Activated CD4-positive, alpha-beta memory T cell treated with anti-CD3 and anti-CD28 coated beads, Interleukin-2, amount 10 ng/mL, durations not matched to agents 7 days and 5 days (primary cell): Measurements from ENCODE around the gene RAC2. TPM values are rescaled to one million over a fixed set of nuclear protein-coding genes. Genes with fewer than 3 reads are reported as not detected.

ENCODE experiments used
- CTCF ChIA-PET: fragments of 350-600 bp; sonication (Branson Sonifier 250); formaldehyde crosslinking; loops from one replicate; lab custom pipeline; 2021; ENCODE audit warnings: antibody characterized with exemption, inconsistent platforms; lab: Charles Lee
- POLR2A ChIA-PET: fragments of 350-600 bp; sonication (Branson Sonifier 250); formaldehyde crosslinking; loops from one replicate; lab custom pipeline; 2021; ENCODE audit warnings: antibody characterized with exemption; lab: Charles Lee
- DNase-seq: peaks from one replicate; pipeline ENCODE4 v3.0.0-alpha.2; 2020
- H3K27ac Mint-ChIP-seq: one replicate; pipeline ENCODE4 v1.8.0; 2021; ENCODE audit warnings: mild to moderate bottlenecking, mixed read lengths
- H3K27me3 Mint-ChIP-seq: one replicate; pipeline ENCODE4 v1.8.0; 2021; ENCODE audit warnings: mixed read lengths
- H3K36me3 Mint-ChIP-seq: one replicate; pipeline ENCODE4 v1.8.0; 2021; ENCODE audit warnings: low read depth, mixed read lengths
- H3K4me1 Mint-ChIP-seq: one replicate; pipeline ENCODE4 v1.8.0; 2021; ENCODE audit warnings: mixed read lengths
- H3K4me3 Mint-ChIP-seq: one replicate; pipeline ENCODE4 v1.8.0; 2021; ENCODE audit warnings: mild to moderate bottlenecking, mixed read lengths
- H3K9me3 Mint-ChIP-seq: one replicate; pipeline ENCODE4 v1.8.0; 2021; ENCODE audit warnings: mixed read lengths
- total RNA-seq, 2 experiments: library from RNA; stranded (reverse); gene quantifications; one replicate each; pipeline ENCODE4 v1.2.3, GENCODE V29; 2021

The RAC2 gene
- total RNA-seq, 2 experiments from 2014 or later, result 984 to 1,005 TPM

DNA sequence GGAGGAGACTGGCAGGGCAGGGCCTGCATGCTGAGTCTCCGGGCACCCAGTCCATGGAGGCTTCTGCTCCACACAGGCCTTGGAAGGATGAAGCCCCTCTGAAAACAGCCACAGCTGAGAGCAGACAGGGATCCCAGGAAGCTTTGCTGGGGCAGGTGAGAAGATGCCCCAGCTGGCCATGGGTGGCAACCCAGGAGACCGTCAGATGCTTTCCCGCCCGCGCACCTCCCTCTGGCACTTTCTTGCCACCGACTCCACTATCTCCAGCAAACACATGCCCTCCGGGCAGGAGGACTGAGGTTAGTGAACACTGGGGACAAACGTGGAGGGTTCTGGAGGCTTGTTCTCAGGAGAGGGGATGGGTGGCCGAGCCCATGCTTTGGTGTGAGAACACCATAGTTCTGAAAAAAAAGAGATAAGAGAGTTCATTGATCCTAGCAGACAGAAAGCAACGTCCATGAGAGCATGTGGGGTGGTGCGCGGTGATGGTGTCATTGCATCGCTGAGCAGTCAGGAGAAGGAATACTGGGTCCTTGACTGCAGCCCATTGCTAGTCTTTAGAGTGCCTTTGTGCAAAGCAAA is 58.3 kb downstream of the RAC2 start:
- H3K27me3 Mint-ChIP-seq, result no peaks in the 10 kb centered on the region
- ChIA-PET POLR2A (interaction anchor here (1.4 to 2.6 kb wide), 4 partner anchors 8 to 36 kb away, joined by 3 to 9 read pairs (median 6); no protein-coding TSS in a partner anchor), CTCF (no interaction called here)
- no peak overlapping the region for H3K27ac Mint-ChIP-seq
- peaks cover 7% of the 10 kb centered on the region for H3K36me3 Mint-ChIP-seq
- no peak overlapping the region for H3K4me3 Mint-ChIP-seq
- no peaks in the 10 kb centered on the region for H3K9me3 Mint-ChIP-seq
- H3K4me1 Mint-ChIP-seq, result peaks cover 47% of the 10 kb centered on the region
- DNase-seq, result no peak

DNA sequence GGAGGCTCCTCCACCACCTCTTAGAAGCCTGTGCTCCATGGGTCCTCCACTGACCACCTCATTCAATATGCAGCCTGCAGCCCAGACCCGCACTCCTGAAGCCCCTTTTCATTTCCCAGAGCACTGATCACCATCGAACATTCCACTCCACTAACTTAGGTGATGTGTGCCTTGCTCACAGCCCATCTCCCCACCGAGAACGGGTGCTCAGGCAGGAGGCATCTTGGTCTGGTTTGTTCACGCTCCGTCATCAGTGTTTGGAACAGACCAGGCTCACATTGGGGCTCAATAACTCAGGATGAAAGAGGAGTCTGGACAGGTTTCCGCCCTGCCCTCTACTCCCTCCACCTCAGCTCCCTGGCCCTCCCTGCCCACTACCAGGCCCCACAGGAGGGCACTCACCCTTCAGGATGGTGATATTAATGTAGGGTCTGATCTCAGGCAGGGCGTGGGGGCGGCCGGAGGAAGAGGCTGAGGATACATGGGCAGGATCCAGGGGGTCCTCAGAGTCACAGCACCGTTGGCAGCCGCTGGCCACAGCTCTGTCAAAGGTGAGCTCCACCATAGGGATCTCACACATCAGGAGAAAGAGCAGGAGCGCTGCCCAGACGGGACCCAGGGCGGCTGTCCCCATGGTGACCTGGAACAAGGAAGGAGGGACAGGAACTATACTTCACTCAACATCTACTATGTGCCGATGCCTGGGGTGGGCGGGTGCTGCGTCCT is 59.1 kb downstream of the RAC2 start:
- Mint-ChIP-seq H3K4me1 (peaks cover 47% of the 10 kb centered on the region), H3K27ac (no peak overlapping the region)

DNA sequence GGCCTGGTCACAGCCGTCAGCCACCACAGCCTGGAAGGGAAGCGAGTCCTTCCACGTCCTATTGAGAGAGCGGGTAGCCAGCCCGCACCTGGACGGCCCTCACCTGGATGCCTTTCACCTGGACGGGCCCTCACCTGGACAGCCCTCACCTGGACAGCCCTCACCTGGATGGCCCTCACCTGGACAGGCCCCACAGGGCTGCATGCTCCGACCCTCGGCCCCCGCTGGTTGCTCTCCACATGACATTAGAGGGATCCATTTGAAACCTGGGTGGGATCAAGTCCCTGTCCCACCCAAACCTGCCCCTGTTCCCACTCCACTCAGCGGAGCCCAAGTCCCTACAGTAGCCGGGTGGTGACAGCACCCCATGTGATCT is 59.7 kb downstream of the RAC2 start:
- DNase-seq, result no peak
- ChIA-PET CTCF (interaction anchor here (1.7 kb wide), 1 partner anchor 15 kb away, joined by 4 read pairs; no protein-coding TSS in a partner anchor), POLR2A (interaction anchor here (1.0 kb wide), 1 partner anchor 9 kb away, joined by 3 read pairs; no protein-coding TSS in a partner anchor)
- Mint-ChIP-seq H3K4me3 (no peak overlapping the region), H3K9me3 (no peaks in the 10 kb centered on the region), H3K4me1 (peaks cover 45% of the 10 kb centered on the region), H3K27ac (no peak overlapping the region), H3K36me3 (peaks cover 1% of the 10 kb centered on the region), H3K27me3 (no peaks in the 10 kb centered on the region)

More for the DNA sequence above, 59.1 kb downstream of the RAC2 start:
- no peak for DNase-seq
- no peaks in the 10 kb centered on the region for H3K27me3 Mint-ChIP-seq
- no peaks in the 10 kb centered on the region for H3K9me3 Mint-ChIP-seq
- H3K4me3 Mint-ChIP-seq, result no peak overlapping the region
- peaks cover 3% of the 10 kb centered on the region for H3K36me3 Mint-ChIP-seq
- ChIA-PET POLR2A (interaction anchor here (2.1 kb wide), 1 partner anchor 15 kb away, joined by 5 read pairs; no protein-coding TSS in a partner anchor), CTCF (no interaction called here)

DNA sequence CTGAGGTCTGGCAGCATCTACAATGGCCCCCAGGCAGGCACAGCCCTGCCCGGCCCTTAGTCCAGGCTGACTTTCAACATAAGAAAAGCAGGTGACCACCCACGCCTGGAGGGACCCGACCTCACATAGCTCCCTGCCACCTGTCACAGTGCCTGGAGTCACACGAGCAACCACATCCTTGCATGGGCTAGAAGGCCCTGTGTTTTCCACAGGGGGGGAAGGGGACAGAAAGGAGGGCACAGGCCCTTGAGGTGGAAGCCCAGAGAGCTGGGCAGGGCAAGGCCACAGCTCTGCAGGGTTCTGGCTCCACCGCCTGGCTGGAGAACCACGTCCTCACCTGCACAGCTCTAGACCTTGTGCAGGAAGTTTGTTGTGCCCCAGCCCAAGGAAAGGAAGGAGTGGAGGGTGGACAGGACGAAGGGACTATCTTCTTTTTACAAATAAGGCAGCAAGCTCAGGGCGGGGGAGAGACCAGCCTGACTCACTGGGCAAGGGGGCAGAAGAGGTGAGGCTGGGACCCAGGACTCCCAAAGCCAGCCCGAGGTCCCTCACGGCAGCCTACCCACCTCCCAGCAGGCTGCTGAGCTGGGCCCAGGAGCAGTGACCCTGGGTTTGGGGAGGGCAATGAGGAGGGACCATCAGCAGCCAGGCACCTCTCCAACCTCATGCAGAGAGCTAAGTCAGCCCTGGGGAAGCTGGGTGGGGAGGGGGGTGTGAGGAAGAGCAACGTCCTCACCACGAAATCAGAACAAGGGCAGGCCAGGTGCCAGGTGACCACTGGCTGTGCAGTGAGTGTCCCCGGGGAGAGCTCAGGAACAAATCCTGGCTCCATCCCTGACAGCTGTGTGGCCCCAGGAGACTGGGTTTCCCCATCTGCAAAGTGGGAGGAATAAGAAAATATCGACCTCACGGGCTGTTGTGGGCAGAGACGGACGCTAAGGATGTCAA is 60.4 kb downstream of the RAC2 start:
- DNase-seq, result no peak
- Mint-ChIP-seq H3K4me1 (peaks cover 40% of the 10 kb centered on the region), H3K9me3 (no peaks in the 10 kb centered on the region), H3K27ac (no peak overlapping the region), H3K36me3 (no peaks in the 10 kb centered on the region), H3K27me3 (no peaks in the 10 kb centered on the region), H3K4me3 (no peak overlapping the region)
- ChIA-PET POLR2A (interaction anchor here (1.0 to 1.2 kb wide), 3 partner anchors 10 to 35 kb away, joined by 3 read pairs; no protein-coding TSS in a partner anchor), CTCF (interaction anchor here (0.8 to 1.7 kb wide), 4 partner anchors 8 to 36 kb away, joined by 3 to 4 read pairs (median 3); no protein-coding TSS in a partner anchor)

DNA sequence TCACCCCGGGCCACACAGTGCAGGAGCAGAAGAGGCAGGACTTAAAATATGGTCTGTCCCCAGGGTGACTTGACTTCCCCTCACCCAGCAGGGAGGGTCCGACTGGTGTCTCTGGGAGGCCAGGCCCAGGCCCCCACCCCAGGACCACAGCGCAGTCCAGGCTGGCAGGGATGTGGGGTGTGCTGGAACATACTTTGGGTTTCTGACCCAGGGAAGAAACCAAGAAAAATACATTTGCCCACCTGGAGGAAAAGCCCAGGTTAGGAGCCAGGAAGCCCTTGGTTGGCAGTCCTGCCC is 61.2 kb downstream of the RAC2 start:
- H3K4me3 Mint-ChIP-seq, result no peak overlapping the region
- peaks cover 33% of the 10 kb centered on the region for H3K4me1 Mint-ChIP-seq
- H3K27me3 Mint-ChIP-seq, result peaks cover 4% of the 10 kb centered on the region
- no peak overlapping the region for H3K27ac Mint-ChIP-seq
- H3K9me3 Mint-ChIP-seq, result no peaks in the 10 kb centered on the region
- no peak for DNase-seq
- no peaks in the 10 kb centered on the region for H3K36me3 Mint-ChIP-seq
- ChIA-PET CTCF (interaction anchor here (1.7 kb wide), 1 partner anchor 17 kb away, joined by 4 read pairs; no protein-coding TSS in a partner anchor), POLR2A (interaction anchor here (1.1 to 1.2 kb wide), 2 partner anchors 16 to 35 kb away, joined by 3 read pairs; no protein-coding TSS in a partner anchor)

DNA sequence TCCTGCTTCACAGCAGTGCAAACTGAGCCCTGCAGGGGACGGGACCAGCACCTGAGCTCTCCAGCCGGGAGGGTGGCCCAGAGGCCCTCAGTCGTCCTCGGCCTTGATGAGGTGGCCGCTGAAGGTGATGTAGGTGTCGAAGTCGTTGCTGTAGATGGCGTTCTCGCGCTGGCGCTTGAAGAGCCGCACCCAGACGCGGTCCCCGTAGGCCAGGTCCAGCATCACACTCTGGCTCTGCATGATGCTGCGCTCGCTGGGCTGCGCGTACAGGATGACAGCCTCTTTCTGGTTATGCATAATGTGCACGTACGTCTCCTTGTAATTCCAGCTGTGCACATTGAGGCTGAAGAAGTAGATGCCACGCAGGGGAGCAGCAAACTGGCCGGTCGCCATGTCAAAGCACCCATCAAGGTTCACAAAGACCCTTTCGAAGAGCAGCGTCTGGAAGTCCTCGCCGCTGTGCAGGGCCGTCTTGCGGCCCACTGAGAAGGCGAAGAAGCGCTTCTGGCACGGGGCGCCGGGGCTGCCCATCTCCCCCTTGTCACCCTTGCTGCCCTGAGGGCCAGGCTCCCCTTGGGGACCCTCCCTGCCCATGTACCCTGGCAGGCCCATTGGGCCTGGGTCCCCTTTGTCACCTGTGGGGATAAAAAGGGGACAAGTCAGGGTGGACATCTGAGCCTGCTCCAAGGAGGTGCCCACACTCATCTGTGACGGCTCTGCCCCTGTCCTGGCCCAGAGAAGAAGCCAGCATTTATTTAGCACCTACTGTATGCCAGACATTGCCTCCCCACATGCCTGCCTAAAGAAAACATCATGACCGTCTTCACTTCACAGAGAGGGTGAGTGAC is 61.7 kb downstream of the RAC2 start:
- Mint-ChIP-seq H3K9me3 (no peaks in the 10 kb centered on the region), H3K4me1 (peaks cover 28% of the 10 kb centered on the region), H3K36me3 (no peaks in the 10 kb centered on the region), H3K27ac (no peak overlapping the region), H3K4me3 (no peak overlapping the region), H3K27me3 (peaks cover 9% of the 10 kb centered on the region)
- ChIA-PET POLR2A (no interaction called here), CTCF (no interaction called here)
- no peak for DNase-seq

DNA sequence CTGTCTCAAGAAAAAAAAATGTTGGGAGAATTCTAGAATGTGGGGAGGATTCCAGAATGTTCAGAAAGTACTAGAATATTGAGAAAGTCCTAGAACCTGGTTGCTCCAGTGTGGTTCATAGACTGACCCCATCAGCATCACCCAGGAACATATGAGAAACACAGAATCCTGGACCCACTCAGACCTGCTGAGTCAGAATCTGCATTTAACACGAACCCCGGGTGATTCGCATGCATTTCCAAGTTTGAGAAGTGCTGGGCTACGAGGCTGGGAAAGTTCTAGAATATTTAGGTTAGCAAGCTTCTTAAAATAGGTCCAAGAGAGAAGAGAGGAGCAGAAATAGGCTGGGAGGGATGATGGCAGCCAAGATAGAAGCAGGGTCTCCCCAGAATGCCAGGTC is 62.4 kb downstream of the RAC2 start:
- Mint-ChIP-seq H3K27me3 (peaks cover 11% of the 10 kb centered on the region), H3K27ac (no peak overlapping the region), H3K4me3 (no peak overlapping the region), H3K9me3 (no peaks in the 10 kb centered on the region), H3K36me3 (no peaks in the 10 kb centered on the region), H3K4me1 (peaks cover 24% of the 10 kb centered on the region)
- ChIA-PET CTCF (no interaction called here), POLR2A (no interaction called here)
- no peak for DNase-seq

DNA sequence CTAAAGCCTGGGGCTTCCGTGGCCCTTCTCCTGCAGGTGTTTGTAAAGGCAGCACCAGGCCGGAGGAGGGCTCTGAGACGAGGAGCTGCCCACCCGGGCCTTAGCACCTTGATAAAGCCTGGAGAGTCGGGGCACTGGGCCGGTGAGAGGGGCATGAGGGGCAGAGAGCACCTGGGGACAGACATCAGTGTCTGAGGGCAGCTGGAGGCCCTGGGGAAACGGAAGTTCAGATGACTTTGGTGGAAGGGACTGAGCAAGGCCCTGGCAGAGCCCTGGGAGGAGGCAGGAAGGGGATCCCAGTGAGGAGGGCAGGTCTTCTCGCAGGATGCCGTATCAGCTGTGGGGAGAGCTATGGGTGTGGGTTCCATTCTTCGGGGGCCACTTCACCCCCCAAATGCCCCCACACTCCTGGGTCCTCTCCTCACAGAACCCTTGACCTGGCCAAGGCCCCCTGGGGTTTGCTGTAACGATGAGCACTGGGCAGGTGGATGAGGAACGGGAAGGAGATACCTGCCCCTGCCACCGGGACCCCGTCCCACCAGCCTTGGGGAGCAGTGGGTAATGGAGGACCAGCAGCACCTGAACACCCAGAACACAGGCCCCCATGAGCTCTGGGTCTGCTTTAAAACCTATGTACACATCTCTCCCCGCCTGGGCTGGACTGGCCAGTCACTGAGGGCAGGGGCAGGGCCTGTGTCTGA is 63.4 kb downstream of the RAC2 start:
- H3K4me3 Mint-ChIP-seq, result no peak overlapping the region
- ChIA-PET POLR2A (interaction anchor here (0.7 kb wide), 1 partner anchor 32 kb away, joined by 3 read pairs; no protein-coding TSS in a partner anchor), CTCF (no interaction called here)
- H3K36me3 Mint-ChIP-seq, result no peaks in the 10 kb centered on the region
- H3K27ac Mint-ChIP-seq, result no peak overlapping the region
- DNase-seq, result no peak
- H3K27me3 Mint-ChIP-seq, result peaks cover 16% of the 10 kb centered on the region
- H3K4me1 Mint-ChIP-seq, result peaks cover 17% of the 10 kb centered on the region
- no peaks in the 10 kb centered on the region for H3K9me3 Mint-ChIP-seq

DNA sequence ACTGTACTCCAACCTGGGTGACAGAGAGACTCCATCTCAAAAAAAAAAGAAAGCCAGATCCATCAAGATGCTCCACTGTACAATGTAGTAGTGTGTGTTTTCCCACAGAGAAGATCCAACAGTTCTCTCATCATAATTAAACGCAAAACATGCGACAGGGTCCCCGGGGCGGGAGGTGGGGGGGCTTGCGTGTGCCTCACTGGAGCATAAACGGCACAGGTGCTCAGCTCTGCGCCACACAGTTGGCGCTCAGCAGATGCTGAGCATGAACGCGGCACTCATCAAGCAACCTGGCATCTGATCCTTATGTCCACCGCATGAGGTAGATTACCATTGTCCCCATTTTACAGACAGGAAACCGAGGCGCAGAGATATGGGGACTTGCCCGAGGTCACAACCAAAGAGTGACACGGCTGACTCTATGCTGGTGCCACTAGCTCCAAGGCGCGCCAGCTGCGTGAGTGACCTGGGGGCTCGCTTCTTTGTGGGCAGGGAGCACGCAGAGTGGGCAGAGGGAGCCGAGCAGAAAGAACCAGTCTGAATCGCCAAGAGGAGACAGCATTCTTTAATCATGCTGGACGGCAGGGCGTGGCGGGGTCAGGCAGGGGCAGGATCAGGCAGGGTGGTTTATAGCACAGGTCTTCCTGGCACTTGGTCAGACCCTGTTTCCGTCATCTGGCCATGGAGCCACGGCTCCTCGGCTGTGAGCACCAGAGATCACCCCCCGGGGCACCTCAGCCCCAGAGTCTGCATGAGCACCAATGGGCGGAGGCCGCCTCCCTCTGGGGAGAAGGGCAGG is 64.2 kb downstream of the RAC2 start:
- H3K36me3 Mint-ChIP-seq, result no peaks in the 10 kb centered on the region
- POLR2A ChIA-PET, result interaction anchor here (0.7 to 1.6 kb wide), 2 partner anchors 20 to 31 kb away, joined by 3 read pairs; no protein-coding TSS in a partner anchor
- DNase-seq, result no peak
- peaks cover 12% of the 10 kb centered on the region for H3K4me1 Mint-ChIP-seq
- H3K4me3 Mint-ChIP-seq, result no peak overlapping the region
- H3K27ac Mint-ChIP-seq, result no peak overlapping the region
- no peaks in the 10 kb centered on the region for H3K9me3 Mint-ChIP-seq
- H3K27me3 Mint-ChIP-seq, result peaks cover 16% of the 10 kb centered on the region
- CTCF ChIA-PET, result no interaction called here

DNA sequence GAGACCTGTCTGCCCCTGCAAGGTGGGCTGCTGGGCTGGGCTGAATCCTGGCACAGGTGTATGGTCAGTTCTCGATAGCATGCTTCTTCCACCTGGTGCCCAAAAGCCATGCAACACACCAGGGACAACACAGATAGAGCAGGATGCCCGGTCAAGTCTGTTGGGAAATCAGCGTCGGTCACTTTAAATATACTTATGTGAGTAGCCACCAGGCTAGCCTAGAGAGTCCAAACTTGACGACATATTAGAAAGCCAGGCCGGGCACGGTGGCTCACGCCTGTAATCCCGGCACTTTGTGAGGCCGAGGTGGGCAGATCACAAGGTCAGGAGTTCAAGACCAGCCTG is 65.0 kb downstream of the RAC2 start:
- no peaks in the 10 kb centered on the region for H3K36me3 Mint-ChIP-seq
- DNase-seq, result no peak
- CTCF ChIA-PET, result no interaction called here
- H3K4me3 Mint-ChIP-seq, result no peak overlapping the region
- H3K27ac Mint-ChIP-seq, result no peak overlapping the region
- no peaks in the 10 kb centered on the region for H3K9me3 Mint-ChIP-seq
- peaks cover 12% of the 10 kb centered on the region for H3K4me1 Mint-ChIP-seq
- peaks cover 17% of the 10 kb centered on the region for H3K27me3 Mint-ChIP-seq
- POLR2A ChIA-PET, result interaction anchor here (1.6 kb wide), 1 partner anchor 20 kb away, joined by 3 read pairs; no protein-coding TSS in a partner anchor
